Neural cell (in vitro differentiated cells): ENCODE results near the gene AXIN1. TPM values are rescaled to one million over a fixed set of nuclear protein-coding genes. Genes with fewer than 3 reads are reported as not detected.

Source experiments
- H2AFZ ChIP-seq: fragments of 200-600, 300-800 bp; sonication (generic), shearing (Covaris generic); 2 replicates; pipeline ENCODE4 v1.6.0; 2014; ENCODE audit warnings: low read depth, mild to moderate bottlenecking, antibody characterized with exemption, low read length, moderate library complexity
- H3F3A ChIP-seq: fragments of 200-600 bp; shearing (Covaris generic); 2 replicates; pipeline ENCODE4 v1.6.1; 2016; ENCODE audit warnings: mild to moderate bottlenecking, moderate library complexity, mixed read lengths, antibody characterized with exemption, low read length; ENCODE audit not compliant: insufficient read depth, poor library complexity, severe bottlenecking
- H3K27ac ChIP-seq: fragments of 200-600, 300-800 bp; sonication (generic), shearing (Covaris generic); 2 replicates; pipeline ENCODE4 v1.5.1; 2014; ENCODE audit warnings: mild to moderate bottlenecking, low read length, moderate library complexity
- H3K27me3 ChIP-seq: fragments of 300-800, 200-600 bp; sonication (generic), shearing (Covaris generic); 2 replicates; pipeline ENCODE4 v1.6.0; 2014; ENCODE audit warnings: mild to moderate bottlenecking, low read depth, low read length, moderate library complexity; ENCODE audit not compliant: insufficient read depth
- H3K36me3 ChIP-seq: fragments of 300-800, 200-600 bp; sonication (generic), shearing (Covaris generic); 2 replicates; pipeline ENCODE4 v1.5.1; 2014; ENCODE audit warnings: mild to moderate bottlenecking, antibody characterized with exemption, low read length, moderate library complexity; ENCODE audit not compliant: insufficient read depth
- H3K4me2 ChIP-seq: fragments of 300-800, 200-600 bp; sonication (generic), shearing (Covaris generic); 2 replicates; pipeline ENCODE4 v1.6.0; 2014; ENCODE audit warnings: mild to moderate bottlenecking, low read length
- H3K4me3 ChIP-seq: fragments of 300-800, 200-600 bp; sonication (generic), shearing (Covaris generic); 2 replicates; pipeline ENCODE4 v1.5.1; 2014; ENCODE audit warnings: mild to moderate bottlenecking, low read length, moderate library complexity
- H3K79me2 ChIP-seq: fragments of 200-600 bp; shearing (Covaris generic); replicated peaks from 2 replicates; pipeline ENCODE4 v1.6.0; 2014; ENCODE audit warnings: mild to moderate bottlenecking, low read length, moderate library complexity; ENCODE audit not compliant: insufficient read depth
- H3K9ac ChIP-seq: fragments of 300-800, 200-600 bp; sonication (generic), shearing (Covaris generic); 2 replicates; pipeline ENCODE4 v1.6.1; 2016; ENCODE audit warnings: mild to moderate bottlenecking, low read length, mixed read lengths
- H3K9me2 ChIP-seq: fragments of 200-600 bp; shearing (Covaris generic); 2 replicates; pipeline ENCODE4 v1.6.1; 2016; ENCODE audit warnings: mild to moderate bottlenecking, low read length, mixed read lengths; ENCODE audit not compliant: insufficient read depth
- H3K9me3 ChIP-seq: fragments of 200-600, 300-800 bp; sonication (generic), shearing (Covaris generic); 2 replicates; pipeline ENCODE4 v1.6.1; 2016; ENCODE audit warnings: mild to moderate bottlenecking, mixed run types, low read length, moderate library complexity, mixed read lengths
- H4K20me1 ChIP-seq: fragments of 200-600 bp; shearing (Covaris generic); 2 replicates; pipeline ENCODE4 v1.6.1; 2016; ENCODE audit warnings: mild to moderate bottlenecking, mixed run types; ENCODE audit not compliant: insufficient read depth
- EP300 ChIP-seq: fragments of 450-650 bp; conservative IDR thresholded peaks from 2 replicates; pipeline ENCODE4 v1.6.1; 2014; ENCODE audit warnings: antibody characterized with exemption, mild to moderate bottlenecking, moderate library complexity; ENCODE audit not compliant: poor library complexity, severe bottlenecking
- EZH2 ChIP-seq: fragments of 200-600, 300-800 bp; shearing (Covaris generic), sonication (generic); IDR thresholded peaks from 2 replicates; pipeline ENCODE4 v1.6.1; 2014; ENCODE audit warnings: antibody characterized with exemption, low read length, borderline replicate concordance, mild to moderate bottlenecking; ENCODE audit not compliant: insufficient read depth, poor library complexity, severe bottlenecking
- MXI1 ChIP-seq: fragments of 450-650 bp; conservative IDR thresholded peaks from 2 replicates; pipeline ENCODE4 v1.6.1; 2014; ENCODE audit warnings: antibody characterized with exemption, mild to moderate bottlenecking; ENCODE audit not compliant: poor library complexity, severe bottlenecking
- POLR2AphosphoS5 ChIP-seq: IDR thresholded peaks from 2 replicates; pipeline ENCODE4 v1.6.1; 2012
- RAD21 ChIP-seq: fragments of 450-650 bp; conservative IDR thresholded peaks from 2 replicates; pipeline ENCODE4 v1.6.1; 2014; ENCODE audit warnings: antibody characterized with exemption, mild to moderate bottlenecking, moderate library complexity
- SMC3 ChIP-seq: fragments of 450-650 bp; conservative IDR thresholded peaks from 2 replicates; pipeline ENCODE4 v1.6.1; 2014; ENCODE audit warnings: antibody characterized with exemption, mild to moderate bottlenecking, moderate library complexity; ENCODE audit not compliant: poor library complexity
- TAF1 ChIP-seq: IDR thresholded peaks from 2 replicates; pipeline ENCODE4 v1.6.1; 2012; ENCODE audit warnings: low read depth
- polyA plus RNA-seq: library from polyadenylated mRNA; depleted of rRNA; stranded (reverse); fragments of >200 nt; gene quantifications from 2 replicates; pipeline ENCODE4 v1.2.3, GENCODE V29; 2014
- TF ChIP-seq, protein P1 (sequence below): fragments of 450-650 bp; IDR thresholded peaks from 2 replicates; pipeline ENCODE4 v1.5.1; 2014; ENCODE audit warnings: antibody characterized with exemption, mild to moderate bottlenecking, moderate library complexity; ENCODE audit not compliant: poor library complexity, severe bottlenecking
- TF ChIP-seq, protein P2 (sequence below): IDR thresholded peaks from 2 replicates; pipeline ENCODE4 v1.6.1; 2012; ENCODE audit warnings: borderline replicate concordance

AXIN1 gene
- polyA plus RNA-seq, 1 donor from 2014 or later: 30.5 TPM

DNA sequence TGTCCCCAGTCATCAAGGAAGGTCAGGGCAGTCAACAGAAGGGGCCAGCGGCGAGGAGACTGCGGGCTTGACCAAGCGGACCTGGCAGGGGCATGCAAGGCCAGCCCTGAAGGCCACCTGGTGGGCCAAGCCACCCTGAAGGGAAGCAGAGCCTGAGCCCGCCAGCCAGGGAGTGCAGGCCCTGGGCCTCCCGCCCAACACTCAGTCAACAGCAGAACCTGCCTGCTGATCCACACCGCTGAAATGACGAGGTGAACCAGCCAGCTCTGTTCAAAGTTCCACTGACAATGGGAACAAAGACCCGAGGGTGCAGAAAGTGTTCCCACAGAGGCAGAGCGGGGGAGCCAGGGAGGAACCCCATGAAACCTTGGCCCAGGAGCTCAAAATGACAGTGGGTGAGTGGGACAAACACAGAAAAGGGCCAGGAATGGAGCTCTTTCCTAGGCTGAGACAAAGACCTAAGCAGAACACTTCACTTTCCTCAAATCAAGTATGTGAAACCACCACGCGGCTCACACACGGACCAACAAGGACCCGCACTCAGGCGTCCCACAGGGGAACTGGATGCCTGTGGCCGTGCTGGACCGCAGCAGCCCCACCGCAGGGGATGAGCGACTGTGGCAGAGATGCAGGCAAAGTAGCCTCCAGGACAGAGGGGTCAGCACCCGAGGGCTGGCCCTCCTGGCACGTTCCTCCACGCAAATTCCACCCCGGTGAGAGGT, 12.0 kb downstream of the AXIN1 start:
- Histone ChIP-seq H3K27me3 (no peaks in the 10 kb centered on the region), H3K36me3 (no peaks in the 10 kb centered on the region), H3K9me3 (no peaks in the 10 kb centered on the region), H3K9me2 (no peaks in the 10 kb centered on the region), H3F3A (no peaks in the 10 kb centered on the region), H2AFZ (no peak overlapping the region), H3K27ac (no peak overlapping the region), H3K79me2 (peaks cover 14% of the 10 kb centered on the region), H3K4me3 (no peak overlapping the region), H4K20me1 (no peaks in the 10 kb centered on the region), H3K4me2 (no peak overlapping the region), H3K9ac (no peak overlapping the region)
- TF ChIP-seq EP300: no peak
- TF ChIP-seq SMC3: no peak
- TF ChIP-seq EZH2: no peak
- TF ChIP-seq, protein P1, sequence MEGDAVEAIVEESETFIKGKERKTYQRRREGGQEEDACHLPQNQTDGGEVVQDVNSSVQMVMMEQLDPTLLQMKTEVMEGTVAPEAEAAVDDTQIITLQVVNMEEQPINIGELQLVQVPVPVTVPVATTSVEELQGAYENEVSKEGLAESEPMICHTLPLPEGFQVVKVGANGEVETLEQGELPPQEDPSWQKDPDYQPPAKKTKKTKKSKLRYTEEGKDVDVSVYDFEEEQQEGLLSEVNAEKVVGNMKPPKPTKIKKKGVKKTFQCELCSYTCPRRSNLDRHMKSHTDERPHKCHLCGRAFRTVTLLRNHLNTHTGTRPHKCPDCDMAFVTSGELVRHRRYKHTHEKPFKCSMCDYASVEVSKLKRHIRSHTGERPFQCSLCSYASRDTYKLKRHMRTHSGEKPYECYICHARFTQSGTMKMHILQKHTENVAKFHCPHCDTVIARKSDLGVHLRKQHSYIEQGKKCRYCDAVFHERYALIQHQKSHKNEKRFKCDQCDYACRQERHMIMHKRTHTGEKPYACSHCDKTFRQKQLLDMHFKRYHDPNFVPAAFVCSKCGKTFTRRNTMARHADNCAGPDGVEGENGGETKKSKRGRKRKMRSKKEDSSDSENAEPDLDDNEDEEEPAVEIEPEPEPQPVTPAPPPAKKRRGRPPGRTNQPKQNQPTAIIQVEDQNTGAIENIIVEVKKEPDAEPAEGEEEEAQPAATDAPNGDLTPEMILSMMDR: no peak
- TF ChIP-seq MXI1: no peak
- TF ChIP-seq TAF1: no peak
- TF ChIP-seq, protein P2, sequence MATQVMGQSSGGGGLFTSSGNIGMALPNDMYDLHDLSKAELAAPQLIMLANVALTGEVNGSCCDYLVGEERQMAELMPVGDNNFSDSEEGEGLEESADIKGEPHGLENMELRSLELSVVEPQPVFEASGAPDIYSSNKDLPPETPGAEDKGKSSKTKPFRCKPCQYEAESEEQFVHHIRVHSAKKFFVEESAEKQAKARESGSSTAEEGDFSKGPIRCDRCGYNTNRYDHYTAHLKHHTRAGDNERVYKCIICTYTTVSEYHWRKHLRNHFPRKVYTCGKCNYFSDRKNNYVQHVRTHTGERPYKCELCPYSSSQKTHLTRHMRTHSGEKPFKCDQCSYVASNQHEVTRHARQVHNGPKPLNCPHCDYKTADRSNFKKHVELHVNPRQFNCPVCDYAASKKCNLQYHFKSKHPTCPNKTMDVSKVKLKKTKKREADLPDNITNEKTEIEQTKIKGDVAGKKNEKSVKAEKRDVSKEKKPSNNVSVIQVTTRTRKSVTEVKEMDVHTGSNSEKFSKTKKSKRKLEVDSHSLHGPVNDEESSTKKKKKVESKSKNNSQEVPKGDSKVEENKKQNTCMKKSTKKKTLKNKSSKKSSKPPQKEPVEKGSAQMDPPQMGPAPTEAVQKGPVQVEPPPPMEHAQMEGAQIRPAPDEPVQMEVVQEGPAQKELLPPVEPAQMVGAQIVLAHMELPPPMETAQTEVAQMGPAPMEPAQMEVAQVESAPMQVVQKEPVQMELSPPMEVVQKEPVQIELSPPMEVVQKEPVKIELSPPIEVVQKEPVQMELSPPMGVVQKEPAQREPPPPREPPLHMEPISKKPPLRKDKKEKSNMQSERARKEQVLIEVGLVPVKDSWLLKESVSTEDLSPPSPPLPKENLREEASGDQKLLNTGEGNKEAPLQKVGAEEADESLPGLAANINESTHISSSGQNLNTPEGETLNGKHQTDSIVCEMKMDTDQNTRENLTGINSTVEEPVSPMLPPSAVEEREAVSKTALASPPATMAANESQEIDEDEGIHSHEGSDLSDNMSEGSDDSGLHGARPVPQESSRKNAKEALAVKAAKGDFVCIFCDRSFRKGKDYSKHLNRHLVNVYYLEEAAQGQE: no peak

DNA sequence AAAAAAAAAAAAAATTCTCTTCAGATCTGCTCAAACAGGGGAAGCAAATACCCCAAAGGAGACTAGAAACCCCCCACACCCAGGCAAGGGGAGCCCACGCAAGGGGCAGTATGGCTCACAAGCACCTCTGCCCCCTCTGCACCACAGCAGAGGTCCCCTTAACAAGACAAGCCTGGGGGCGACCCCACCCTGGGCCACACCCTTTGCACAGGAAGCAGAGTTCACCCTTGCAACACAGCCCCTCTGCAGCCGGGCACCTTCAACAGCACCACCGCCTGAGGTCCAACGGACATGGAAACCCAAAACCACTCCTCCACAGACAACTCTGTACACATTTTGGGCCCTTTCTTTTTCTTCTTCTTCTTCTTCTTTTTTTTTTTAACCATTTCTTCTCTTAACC, 12.8 kb downstream of the AXIN1 start:
- H3F3A ChIP-seq: no peaks in the 10 kb centered on the region
- H3K27ac ChIP-seq: no peak overlapping the region
- no peaks in the 10 kb centered on the region for H4K20me1 ChIP-seq
- H3K27me3 ChIP-seq: no peaks in the 10 kb centered on the region
- H3K36me3 ChIP-seq: no peaks in the 10 kb centered on the region
- peaks cover 21% of the 10 kb centered on the region for H3K79me2 ChIP-seq
- H3K9me2 ChIP-seq: no peaks in the 10 kb centered on the region
- H3K9me3 ChIP-seq: no peaks in the 10 kb centered on the region
- TF ChIP-seq RAD21: no peak
- TF ChIP-seq, protein P2: no peak
- TF ChIP-seq EP300: no peak
- TF ChIP-seq MXI1: no peak
- TF ChIP-seq, protein P1: no peak
- no peak for TF ChIP-seq TAF1
- no peak for TF ChIP-seq EZH2
- TF ChIP-seq POLR2AphosphoS5: no peak
- TF ChIP-seq SMC3: no peak
- no peak overlapping the region for H3K9ac ChIP-seq
- no peak overlapping the region for H2AFZ ChIP-seq
- H3K4me3 ChIP-seq: no peak overlapping the region
- H3K4me2 ChIP-seq: no peak overlapping the region
